ENCODE data around the gene ALG14. TPM values are rescaled to one million over a fixed set of nuclear protein-coding genes. Genes with fewer than 3 reads are reported as not detected.

ALG14 gene
- total and polyA plus RNA-seq, 2 donors (not counting 3 experiments of a cell fraction or from before 2014, with no cell fraction given), result 2.6 to 8.6 TPM

- Histone ChIP-seq H3K9me1 (replicated peaks; ENCODE audit: control insufficient read depth, extremely low read depth, insufficient read depth, low read length) (no peaks in the 10 kb centered on the region), H3K79me2 (ENCODE audit: control insufficient read depth, insufficient read depth, low read length) (no peaks in the 10 kb centered on the region), H3K4me2 (ENCODE audit: insufficient read depth, low read length) (peak overlapping the region; percentile 95), H3K9me3 (replicated peaks; ENCODE audit: control insufficient read depth, insufficient read depth, low read length) (no peaks in the 10 kb centered on the region), H3K9ac (replicated peaks; ENCODE audit: extremely low read depth, insufficient read depth, low read length) (peak overlapping the region; percentile 83), H3K4me1 (ENCODE audit: control insufficient read depth, extremely low read depth, insufficient read depth, low read length) (peaks cover 23% of the 10 kb centered on the region), H3K36me3 (ENCODE audit: control insufficient read depth in 2 of 2, extremely low read depth in 1 of 2, insufficient read depth in 2 of 2, low read length in 2 of 2) (no peaks in the 10 kb centered on the region), H3K27me3 (ENCODE audit: control insufficient read depth in 2 of 2, insufficient read depth in 2 of 2, low read length in 2 of 2) (no peaks in the 10 kb centered on the region), H2AFZ (ENCODE audit: low read depth, low read length) (peak overlapping the region; percentile 99), H3K27ac (ENCODE audit: insufficient read depth, low read depth, low read length) (peak overlapping the region; percentile 48), H4K20me1 (replicated peaks; ENCODE audit: control insufficient read depth, extremely low read depth, insufficient read depth, low read length) (no peaks in the 10 kb centered on the region), H3K4me3 (replicated peaks in 1 of 3; ENCODE audit: insufficient read depth in 1 of 3, low read depth in 1 of 3, low read length in 3 of 3) (peak overlapping the region; percentile 22 to 68 (median 25))
- TF ChIP-seq GATA2 (IDR thresholded peaks at IDR 0.05; ENCODE audit: insufficient read depth, insufficient read length, low read depth, low read length), result no peak
- TF ChIP-seq POLR2AphosphoS5 (IDR thresholded peaks at IDR 0.05; ENCODE audit: insufficient read depth, low read depth, low read length), result no peak
- no peak for TF ChIP-seq POLR2A (IDR thresholded peaks at IDR 0.05; ENCODE audit: low read depth, low read length)
- TF ChIP-seq FOS (IDR thresholded peaks at IDR 0.05; ENCODE audit: borderline replicate concordance, insufficient read depth, low read length), result no peak
- no peak for TF ChIP-seq CTCF (IDR thresholded peaks at IDR 0.05; ENCODE audit: extremely low read depth in 1 of 2, insufficient read depth in 1 of 2, low read depth in 1 of 2, low read length in 2 of 2)
- TF ChIP-seq EZH2 (IDR thresholded peaks at IDR 0.05; ENCODE audit: borderline replicate concordance, low read depth, low read length, severe bottlenecking), result no peak
- no peak for TF ChIP-seq JUN (IDR thresholded peaks at IDR 0.05; ENCODE audit: borderline replicate concordance, insufficient read depth, insufficient read length, low read depth)
- TF ChIP-seq MYC (IDR thresholded peaks at IDR 0.05; ENCODE audit: low read depth, low read length), result no peak
- TF ChIP-seq MAX (IDR thresholded peaks at IDR 0.05; ENCODE audit: insufficient read depth, insufficient read length), result no peak
- FAIRE-seq, result no peak
- ChIA-PET CTCF (interaction anchor here (0.6 to 2.4 kb wide), 6 partner anchors 15 to 108 kb away, joined by 3 to 19 read pairs (median 3); no protein-coding TSS in a partner anchor), POLR2A (interaction anchor here (0.7 kb wide), 1 partner anchor 27 kb away, joined by 3 read pairs; no protein-coding TSS in a partner anchor)
- DNase-seq (ENCODE audit: low read depth, low spot score), result peak; percentile 75
- no TSS peak for BruUV-seq (replicated peaks)
- dilution Hi-C loops (cut with MboI; ENCODE audit: extremely low pct_ligation_motif_present, low sequenced_read_pairs) (no loop called here), intact Hi-C loops (cut with micrococcal nuclease) (no loop called here)
These were observed 110.1 kb downstream of the ALG14 start for GRCh38 chr1:94962409-94963265.

Measured in endothelial cell of umbilical vein (primary cell).